Measurements from ENCODE around the gene PAPOLB. TPM values are rescaled to one million over a fixed set of nuclear protein-coding genes. Genes with fewer than 3 reads are reported as not detected.

Gene PAPOLB
- total and polyA plus RNA-seq, 10 of the 15 experiments (the other 5 are each of a cell fraction or from before 2014, with no cell fraction given) = 0.01 TPM; not detected in 9

- in situ Hi-C loops (cut with MboI) (no loop called here), intact Hi-C loops (cut with micrococcal nuclease; ENCODE audit: unreplicated experiment) (no loop called here)
- Histone ChIP-seq H3K4me3 (no peak overlapping the region), H3K27me3 (replicated peaks in 1 of 2; ENCODE audit: control insufficient read depth in 2 of 2, insufficient read depth in 2 of 2, low read length in 1 of 2) (no peaks in the 10 kb centered on the region), H4K20me1 (ENCODE audit: control insufficient read depth, insufficient read depth) (no peaks in the 10 kb centered on the region), H3K27ac (ENCODE audit: control insufficient read depth, insufficient read depth) (no peak overlapping the region), H3K79me2 (ENCODE audit: control insufficient read depth, insufficient read depth, low read length) (no peaks in the 10 kb centered on the region), H3K9ac (ENCODE audit: control insufficient read depth, insufficient read depth, low read length) (no peak overlapping the region), H3K4me2 (ENCODE audit: control insufficient read depth, insufficient read depth) (no peak overlapping the region), H3K4me1 (ENCODE audit: control insufficient read depth, insufficient read depth, low read length) (no peaks in the 10 kb centered on the region), H3K36me3 (ENCODE audit: control insufficient read depth in 2 of 2, insufficient read depth in 2 of 2, low read length in 1 of 2) (no peaks in the 10 kb centered on the region), H2AFZ (ENCODE audit: control insufficient read depth, low read depth, low read length) (no peak overlapping the region), H3K9me3 (replicated peaks; ENCODE audit: control insufficient read depth, insufficient read depth, low read length) (no peaks in the 10 kb centered on the region; the same call in 2 of the 3 replicates)
- FAIRE-seq (no peak), DNase-seq (ENCODE audit: low read depth, low spot score) (no peak), ATAC-seq (no peak)
- ChIA-PET SMC1A (ENCODE audit: uncharacterized antibody, unreplicated experiment) (no interaction called here), POLR2A (no interaction called here), CTCF (no interaction called here), RAD21 (ENCODE audit: unreplicated experiment) (no interaction called here)
- WGBS (ENCODE audit: insufficient coverage, insufficient replicate concordance, low lambda C conversion rate, missing lambda C conversion rate) = 56% methylated on average over 32 of the region's 32 CpGs
- TF ChIP-seq RUNX3 (IDR thresholded peaks at IDR 0.05; ENCODE audit: low read length) (no peak), YBX1 (IDR thresholded peaks at IDR 0.05) (no peak), TCF3 (IDR thresholded peaks at IDR 0.05; ENCODE audit: borderline replicate concordance, insufficient read depth, low read depth, low read length) (no peak), USF2 (IDR thresholded peaks at IDR 0.05; ENCODE audit: borderline replicate concordance, low read depth, low read length) (no peak), REST (IDR thresholded peaks at IDR 0.05; ENCODE audit: low read depth, low read length) (no peak)
- no TSS peak for BruUV-seq (replicated peaks)
These were observed 43.6 kb downstream of the PAPOLB start for GRCh38 chr7:4818000-4818794.

All from GM12878 (cell line).